Effector CD4-positive, alpha-beta T cell (primary cell): ENCODE results near the gene KCNMA1.
"Not testable (repeated sequence)": the region's sequence is repeated elsewhere in the genome, so short reads cannot be mapped to it uniquely, and the experiment has no call there.

Experiments
- DNase-seq: peaks from one replicate; pipeline ENCODE4 v3.0.0-alpha.2; 2020

KCNMA1 gene

GRCh38 chr10:77436257-77436975 lies 201.2 kb downstream of the KCNMA1 start:
- DNase-seq = no peak

- DNase-seq = no peak
Observed at GRCh38 chr10:77433546-77433945, 204.1 kb downstream of the KCNMA1 start.

- no peak for DNase-seq
Observed at GRCh38 chr10:77431980-77432797, 205.4 kb downstream of the KCNMA1 start.

- no peak for DNase-seq
Observed at GRCh38 chr10:77431209-77431611, 206.4 kb downstream of the KCNMA1 start.

GRCh38 chr10:77430530-77430929 lies 207.1 kb downstream of the KCNMA1 start:
- DNase-seq = no peak

GRCh38 chr10:77428691-77429395 lies 208.8 kb downstream of the KCNMA1 start:
- DNase-seq = no peak

GRCh38 chr10:77424257-77424656 lies 213.4 kb downstream of the KCNMA1 start:
- DNase-seq = no peak

- no peak for DNase-seq
Observed at GRCh38 chr10:77422491-77423338, 214.9 kb downstream of the KCNMA1 start.

GRCh38 chr10:77421591-77421990 lies 216.0 kb downstream of the KCNMA1 start:
- no peak for DNase-seq

GRCh38 chr10:77420947-77421523 lies 216.6 kb downstream of the KCNMA1 start:
- DNase-seq = no peak

GRCh38 chr10:77419979-77420378 lies 217.6 kb downstream of the KCNMA1 start:
- DNase-seq = no peak

GRCh38 chr10:77419056-77419455 lies 218.6 kb downstream of the KCNMA1 start:
- DNase-seq = no peak

- DNase-seq = no peak
Observed at GRCh38 chr10:77417806-77418640, 219.6 kb downstream of the KCNMA1 start.

GRCh38 chr10:77417359-77417758 lies 220.2 kb downstream of the KCNMA1 start:
- DNase-seq = no peak

GRCh38 chr10:77416311-77417135 lies 221.1 kb downstream of the KCNMA1 start:
- no peak for DNase-seq

- DNase-seq = no peak
Observed at GRCh38 chr10:77415313-77415960, 222.2 kb downstream of the KCNMA1 start.

GRCh38 chr10:77413231-77413630 lies 224.4 kb downstream of the KCNMA1 start:
- DNase-seq = no peak

- not testable (repeated sequence) for DNase-seq
Observed at GRCh38 chr10:77412573-77413133, 225.0 kb downstream of the KCNMA1 start.

GRCh38 chr10:77411805-77412204 lies 225.8 kb downstream of the KCNMA1 start:
- DNase-seq = no peak
